CD4-positive, alpha-beta memory T cell (primary cell): ENCODE data around the gene KSR1. TPM values are rescaled to one million over a fixed set of nuclear protein-coding genes. Genes with fewer than 3 reads are reported as not detected.
"Not testable (repeated sequence)": the region's sequence is repeated elsewhere in the genome, so short reads cannot be mapped to it uniquely, and the experiment has no call there.

ENCODE experiments used
- CTCF ChIA-PET: fragments of 350-600 bp; sonication (Branson Sonifier 250); formaldehyde crosslinking; loops from one replicate; lab custom pipeline; 2021; ENCODE audit warnings: inconsistent platforms; ENCODE audit not compliant: partially characterized antibody; lab: Charles Lee
- POLR2A ChIA-PET: fragments of 350-600 bp; sonication (Branson Sonifier 250); formaldehyde crosslinking; loops from one replicate; lab custom pipeline; 2021; ENCODE audit not compliant: partially characterized antibody; lab: Charles Lee
- DNase-seq, 5 donors: peaks; one replicate each; pipeline versions ENCODE4 v3.0.0 to v3.0.0-alpha.2; 2020 to 2022; ENCODE audit warnings: mixed read lengths in 1 of 5
- H3K27ac ChIP-seq: one replicate; pipeline ENCODE4 v1.7.0; 2013; ENCODE audit warnings: low read depth, low read length
- H3K27me3 ChIP-seq: 2 replicates; pipeline ENCODE4 v1.7.0; 2013; ENCODE audit warnings: mild to moderate bottlenecking, low read length, moderate library complexity; ENCODE audit not compliant: insufficient read depth
- H3K36me3 ChIP-seq: 2 replicates; pipeline ENCODE4 v1.7.0; 2013; ENCODE audit warnings: mild to moderate bottlenecking, low read length, moderate library complexity; ENCODE audit not compliant: insufficient read depth
- H3K4me1 ChIP-seq: 2 replicates; pipeline ENCODE4 v1.7.0; 2013; ENCODE audit warnings: mild to moderate bottlenecking, low read length, moderate library complexity; ENCODE audit not compliant: insufficient read depth
- H3K4me3 ChIP-seq, 2 donors: one replicate each; pipeline ENCODE4 v1.7.0; 2013; ENCODE audit warnings: low read length in 2 of 2, mild to moderate bottlenecking in 1 of 2
- H3K9me3 ChIP-seq, 2 donors: one replicate each; pipeline ENCODE4 v1.7.0; 2013; ENCODE audit warnings: low read length in 2 of 2, control low read depth in 1 of 2; ENCODE audit not compliant: control insufficient read depth in 1 of 2
- H3K27ac Mint-ChIP-seq, 7 donors: one replicate each; pipeline ENCODE4 v1.8.0; 2020 to 2021; ENCODE audit warnings: mixed read lengths in 7 of 7, mild to moderate bottlenecking in 6 of 7, inconsistent platforms in 3 of 7, moderate library complexity in 3 of 7
- H3K27me3 Mint-ChIP-seq, 2 donors: one replicate each; pipeline ENCODE4 v1.8.0; 2020 to 2021; ENCODE audit warnings: mixed read lengths in 2 of 2
- H3K36me3 Mint-ChIP-seq, 2 donors: one replicate each; pipeline ENCODE4 v1.8.0; 2020 to 2021; ENCODE audit warnings: mixed read lengths in 2 of 2, inconsistent platforms in 1 of 2, mild to moderate bottlenecking in 1 of 2
- H3K4me1 Mint-ChIP-seq, 4 donors: one replicate each; pipeline ENCODE4 v1.8.0; 2020 to 2021; ENCODE audit warnings: mixed read lengths in 4 of 4, mild to moderate bottlenecking in 1 of 4
- H3K4me3 Mint-ChIP-seq, 8 donors: one replicate each; pipeline ENCODE4 v1.8.0; 2020 to 2021; ENCODE audit warnings: mixed read lengths in 8 of 8, mild to moderate bottlenecking in 7 of 8, moderate library complexity in 6 of 8, inconsistent platforms in 3 of 8
- H3K9me3 Mint-ChIP-seq, 8 donors: one replicate each; pipeline ENCODE4 v1.8.0; 2020 to 2021; ENCODE audit warnings: mixed read lengths in 8 of 8, mild to moderate bottlenecking in 5 of 8, inconsistent platforms in 3 of 8, moderate library complexity in 1 of 8
- intact Hi-C: fragments of 100-400 bp; cut with micrococcal nuclease; formaldehyde crosslinking; loops from one replicate; pipeline ENCODE4 v1.15.1; 2023
- polyA plus RNA-seq, 2 donors: library from polyadenylated mRNA; unstranded; fragments of 300-500 nt; fragmentation: Illumina TruSeq; gene quantifications; one replicate each; pipeline ENCODE4 v1.2.3, GENCODE V29; 2021
- total RNA-seq, 2 experiments: library from RNA; stranded (reverse); gene quantifications; one replicate each; pipeline ENCODE4 v1.2.3, GENCODE V29; 2021

Gene KSR1
- total and polyA plus RNA-seq, 4 experiments from 2014 or later, result 0.77 to 40.0 (median 18.7) TPM

DNA sequence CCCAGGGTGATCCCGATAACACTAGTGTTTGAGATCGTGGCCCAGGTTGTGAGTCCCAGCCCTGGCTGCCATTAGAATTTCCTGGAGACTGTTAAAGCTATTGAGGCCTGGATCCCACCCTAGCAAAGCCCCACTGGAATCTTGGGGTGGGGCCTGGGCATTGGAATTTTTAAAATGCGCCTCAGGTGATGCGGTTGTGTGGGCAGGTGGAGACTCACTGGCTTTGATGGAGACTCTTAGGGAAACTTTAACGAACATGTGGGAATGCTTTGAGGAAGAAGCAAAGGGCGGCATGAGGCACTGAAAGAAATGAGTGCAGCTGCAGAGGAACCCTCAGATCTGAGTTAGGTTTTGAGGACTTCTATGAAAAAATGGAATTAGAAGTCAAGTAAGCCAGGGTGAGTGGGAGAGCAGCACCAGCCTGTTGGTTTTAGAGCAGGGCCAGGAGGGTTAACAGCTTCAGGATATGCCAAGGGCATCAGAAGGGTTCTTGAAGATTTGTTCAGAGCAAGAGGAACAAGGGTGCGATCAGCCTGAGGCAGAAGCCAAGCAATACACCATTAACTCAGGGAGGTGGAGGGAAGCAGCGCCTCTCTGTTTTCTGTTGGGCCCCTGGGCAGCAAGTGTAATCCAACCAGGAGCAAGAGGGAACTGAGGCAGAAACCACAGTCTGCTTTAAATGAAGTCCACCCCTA lies 42.5 kb downstream of the KSR1 start:
- Histone ChIP-seq H3K36me3 (no peaks in the 10 kb centered on the region), H3K27me3 (no peaks in the 10 kb centered on the region), H3K9me3 (no peaks in the 10 kb centered on the region), H3K4me1 (no peaks in the 10 kb centered on the region), H3K4me3 (no peak overlapping the region), H3K27ac (no peak overlapping the region)
- Mint-ChIP-seq H3K4me3 (no peak overlapping the region), H3K36me3 (peaks cover 17 to 23% of the 10 kb centered on the region in 2 donors), H3K27me3 (no peaks in the 10 kb centered on the region), H3K9me3 (peaks cover 0 to 11% (median 6%) of the 10 kb centered on the region in 8 donors), H3K27ac (no peak overlapping the region), H3K4me1 (peaks cover 0 to 10% (median 6%) of the 10 kb centered on the region in 4 donors)
- ChIA-PET POLR2A (no interaction called here), CTCF (no interaction called here)
- no peak for DNase-seq
- intact Hi-C loops, result no loop called here

DNA sequence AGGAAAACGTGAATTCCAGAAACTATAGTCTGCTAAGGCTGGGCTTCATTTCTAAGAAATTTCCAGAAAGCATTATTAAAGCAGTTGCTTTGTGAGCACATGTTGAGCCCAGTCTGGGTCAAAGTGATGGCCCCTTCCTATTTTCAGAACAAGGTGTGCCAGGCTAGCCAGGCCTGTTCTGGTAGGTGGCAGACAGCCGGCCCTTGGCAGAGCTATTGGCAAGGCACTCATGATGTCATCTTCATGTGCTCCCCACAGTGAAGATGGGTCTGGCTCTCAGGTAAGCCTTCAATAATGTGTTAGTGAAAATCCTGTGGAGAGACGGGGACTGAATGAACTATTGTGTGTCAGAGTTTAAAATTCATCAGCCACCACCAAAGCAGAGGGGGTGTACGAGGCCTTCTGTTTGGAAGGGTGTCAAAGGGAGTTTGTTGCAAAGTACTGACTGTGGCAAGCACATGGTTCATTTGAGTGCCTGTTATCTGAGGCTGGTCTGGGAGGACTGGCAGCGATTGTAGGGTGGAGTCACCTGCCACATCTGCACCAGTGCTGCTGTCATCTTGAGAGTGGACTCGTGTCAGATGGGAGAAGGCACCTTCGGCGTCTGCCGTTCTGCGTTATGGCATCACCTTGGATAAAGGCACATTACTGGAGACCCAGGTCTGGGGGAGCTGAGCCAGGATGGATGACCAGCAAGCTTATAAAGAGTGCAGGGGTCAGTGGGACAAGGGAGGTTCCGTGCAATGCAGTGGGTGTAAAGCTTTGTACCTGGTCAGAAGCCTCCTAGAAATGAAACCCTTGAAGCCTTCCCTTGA lies 43.4 kb downstream of the KSR1 start:
- CTCF ChIA-PET, result no interaction called here
- intact Hi-C loops, result no loop called here

GRCh38 chr17:27501338-27501737 lies 45.1 kb downstream of the KSR1 start:
- DNase-seq, H3K27ac Mint-ChIP-seq, H3K27me3 ChIP-seq, H3K36me3 ChIP-seq, H3K4me3 Mint-ChIP-seq, H3K27ac ChIP-seq, H3K4me1 ChIP-seq, H3K9me3 ChIP-seq, POLR2A ChIA-PET, H3K4me3 ChIP-seq, intact Hi-C loops, H3K27me3 Mint-ChIP-seq: not testable (repeated sequence)
- CTCF ChIA-PET, result interaction anchor here (0.7 kb wide), 1 partner anchor 48 kb away, joined by 4 read pairs; no protein-coding TSS in a partner anchor
- Mint-ChIP-seq H3K9me3 (peaks cover 0 to 11% (median 6%) of the 10 kb centered on the region in 8 donors), H3K36me3 (peaks cover 22 to 23% of the 10 kb centered on the region in 2 donors), H3K4me1 (peaks cover 5 to 31% (median 17%) of the 10 kb centered on the region in 4 donors)

More for the DNA sequence above, 43.4 kb downstream of the KSR1 start:
- Mint-ChIP-seq H3K4me1 (peaks cover 3 to 19% (median 11%) of the 10 kb centered on the region in 4 donors), H3K27me3 (no peaks in the 10 kb centered on the region), H3K9me3 (peaks cover 0 to 11% (median 6%) of the 10 kb centered on the region in 8 donors), H3K4me3 (no peak overlapping the region), H3K36me3 (peaks cover 19 to 23% of the 10 kb centered on the region in 2 donors), H3K27ac (no peak overlapping the region)
- no peak for DNase-seq
- H3K4me3 ChIP-seq, result no peak overlapping the region
- H3K27ac ChIP-seq, result no peak overlapping the region
- H3K27me3 ChIP-seq, result no peaks in the 10 kb centered on the region
- no peaks in the 10 kb centered on the region for H3K9me3 ChIP-seq
- H3K36me3 ChIP-seq, result no peaks in the 10 kb centered on the region
- no peaks in the 10 kb centered on the region for H3K4me1 ChIP-seq
- POLR2A ChIA-PET, result no interaction called here

GRCh38 chr17:27502526-27503324 lies 46.5 kb downstream of the KSR1 start:
- Mint-ChIP-seq H3K36me3 (peaks cover 22 to 23% of the 10 kb centered on the region in 2 donors), H3K9me3 (peaks cover 0 to 11% (median 6%) of the 10 kb centered on the region in 8 donors), H3K27ac (no peak overlapping the region), H3K4me3 (no peak overlapping the region), H3K4me1 (peaks cover 7 to 32% (median 17%) of the 10 kb centered on the region in 4 donors), H3K27me3 (no peaks in the 10 kb centered on the region)
- no peak for DNase-seq
- ChIA-PET POLR2A (no interaction called here), CTCF (no interaction called here)
- intact Hi-C loops, result no loop called here
- Histone ChIP-seq H3K4me1 (no peaks in the 10 kb centered on the region), H3K27me3 (no peaks in the 10 kb centered on the region), H3K4me3 (no peak overlapping the region), H3K9me3 (no peaks in the 10 kb centered on the region), H3K27ac (no peak overlapping the region), H3K36me3 (no peaks in the 10 kb centered on the region)

GRCh38 chr17:27503611-27504010 lies 47.4 kb downstream of the KSR1 start:
- Histone ChIP-seq H3K36me3 (no peaks in the 10 kb centered on the region), H3K27me3 (no peaks in the 10 kb centered on the region), H3K27ac (no peak overlapping the region), H3K9me3 (no peaks in the 10 kb centered on the region), H3K4me3 (no peak overlapping the region), H3K4me1 (no peaks in the 10 kb centered on the region)
- intact Hi-C loops, result no loop called here
- Mint-ChIP-seq H3K4me3 (no peak overlapping the region), H3K9me3 (peaks cover 0 to 11% (median 6%) of the 10 kb centered on the region in 8 donors), H3K27me3 (no peaks in the 10 kb centered on the region), H3K27ac (no peak overlapping the region), H3K36me3 (peaks cover 22 to 23% of the 10 kb centered on the region in 2 donors), H3K4me1 (peaks cover 7 to 32% (median 17%) of the 10 kb centered on the region in 4 donors)
- POLR2A ChIA-PET, result no interaction called here
- CTCF ChIA-PET, result no interaction called here
- no peak for DNase-seq

DNA sequence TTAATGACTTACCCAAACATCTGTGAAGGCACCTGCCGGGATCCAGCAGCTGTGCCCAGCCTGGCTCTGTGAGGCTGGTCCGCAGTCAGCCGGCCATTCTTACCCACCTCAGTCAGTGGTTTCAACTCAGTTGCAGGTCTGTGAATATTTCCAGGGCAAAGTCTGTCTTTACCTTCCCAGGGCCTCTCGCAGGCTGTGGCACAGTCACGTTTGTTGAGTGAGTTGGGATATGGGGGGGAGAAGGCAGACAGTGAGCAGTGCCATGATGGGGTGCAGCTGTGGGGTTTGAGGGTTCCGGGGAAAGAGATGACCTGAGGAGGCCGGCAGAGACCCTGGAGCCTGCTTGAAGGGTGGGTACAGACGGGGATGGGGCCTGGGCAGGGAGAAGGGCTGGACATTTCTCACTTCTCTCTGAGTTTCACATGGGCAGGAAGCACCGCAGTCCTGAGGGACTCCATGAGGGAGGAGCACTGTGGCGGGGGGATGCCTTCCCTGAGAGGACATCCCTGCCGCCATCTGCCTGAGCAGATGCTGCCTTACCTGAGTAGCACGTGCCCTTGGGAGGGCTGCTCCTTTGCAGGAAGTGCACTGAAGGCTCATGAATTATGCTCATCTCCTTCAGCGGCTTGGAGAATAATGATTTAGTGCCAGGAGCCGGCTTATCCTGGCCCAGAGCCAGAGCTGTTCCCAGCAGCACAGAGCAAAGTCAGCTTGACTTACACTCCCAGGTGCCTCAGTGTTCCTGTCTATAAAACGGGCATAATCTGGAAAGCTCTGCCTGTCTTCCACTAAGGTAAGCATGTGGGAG lies 48.1 kb downstream of the KSR1 start:
- ChIA-PET CTCF (no interaction called here), POLR2A (no interaction called here)
- DNase-seq, result no peak
- H3K27me3 Mint-ChIP-seq, result no peaks in the 10 kb centered on the region
- Histone ChIP-seq H3K27me3 (no peaks in the 10 kb centered on the region), H3K36me3 (no peaks in the 10 kb centered on the region), H3K4me1 (no peaks in the 10 kb centered on the region), H3K27ac (no peak overlapping the region), H3K4me3 (no peak overlapping the region), H3K9me3 (no peaks in the 10 kb centered on the region)
- no peak overlapping the region for H3K4me3 Mint-ChIP-seq
- peaks cover 7 to 32% (median 17%) of the 10 kb centered on the region in 4 donors for H3K4me1 Mint-ChIP-seq
- intact Hi-C loops, result no loop called here
- peaks cover 18 to 22% of the 10 kb centered on the region in 2 donors for H3K36me3 Mint-ChIP-seq
- H3K27ac Mint-ChIP-seq, result no peak overlapping the region
- H3K9me3 Mint-ChIP-seq, result peaks cover 0 to 11% (median 6%) of the 10 kb centered on the region in 8 donors
